ENCODE data around the gene SULT6B1.
"Not testable (repeated sequence)": the region's sequence is repeated elsewhere in the genome, so short reads cannot be mapped to it uniquely, and the experiment has no call there.

The SULT6B1 gene

DNA sequence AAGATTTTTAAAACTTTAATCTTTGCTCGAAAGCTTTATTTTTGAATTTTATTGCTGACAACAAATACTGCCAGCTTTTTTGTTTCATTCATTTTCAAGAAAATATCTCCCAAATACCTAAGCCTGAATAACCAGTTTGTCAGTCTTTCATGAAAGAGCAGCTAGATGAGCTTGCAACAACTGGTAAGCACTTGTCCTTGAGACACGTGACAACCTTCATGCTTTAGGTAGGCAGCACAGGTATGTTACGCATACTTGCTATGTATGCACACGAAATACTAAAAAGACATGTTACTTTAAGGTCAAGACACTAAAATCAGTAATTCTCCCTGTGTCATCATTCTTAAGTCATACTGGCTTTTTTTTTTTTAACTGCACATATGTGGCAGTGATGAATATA is 30.6 kb upstream of the SULT6B1 start:
- H3K9me3 ChIP-seq (ENCODE audit: control insufficient read depth in 1 of 2, low read length in 2 of 2) = no peaks in the 10 kb centered on the region
- H3K4me3 ChIP-seq (ENCODE audit: low read depth in 1 of 2, low read length in 2 of 2) = no peak overlapping the region
- no peaks in the 10 kb centered on the region for H3K4me1 ChIP-seq (ENCODE audit: control insufficient read depth in 1 of 2, insufficient read depth in 2 of 2, low read length in 2 of 2)
- H3K36me3 ChIP-seq (ENCODE audit: control insufficient read depth in 1 of 2, insufficient read depth in 2 of 2, low read length in 2 of 2) = peaks cover 28 to 73% of the 10 kb centered on the region in 2 donors
- no peak overlapping the region for H3K27ac ChIP-seq (ENCODE audit: low read depth, low read length)
- no peak overlapping the region for H3K9ac ChIP-seq (ENCODE audit: low read depth in 1 of 2, low read length in 2 of 2)
- H3K27me3 ChIP-seq (ENCODE audit: control insufficient read depth in 1 of 2, insufficient read depth in 2 of 2, low read length in 2 of 2) = no peaks in the 10 kb centered on the region

DNA sequence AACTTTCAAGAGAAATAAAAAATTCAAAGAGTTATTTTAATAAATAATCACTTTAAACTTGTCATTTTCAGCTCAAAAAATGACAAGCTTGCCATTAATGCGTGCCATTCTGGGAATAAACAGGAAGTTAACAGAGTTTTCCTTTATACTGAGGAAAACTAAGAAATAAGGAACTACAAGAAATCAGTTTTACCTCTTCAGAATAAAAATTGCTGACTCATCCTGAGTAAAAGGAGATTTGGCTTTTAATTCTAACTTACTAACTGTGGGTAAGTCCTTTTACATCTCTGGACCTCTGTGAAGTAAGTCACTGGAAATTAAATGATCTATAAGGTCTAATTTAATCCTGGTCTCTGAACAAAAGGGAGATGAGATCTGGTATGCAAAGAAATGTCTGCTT is 26.8 kb upstream of the SULT6B1 start:
- Histone ChIP-seq H3K9me3 (ENCODE audit: control insufficient read depth in 1 of 2, low read length in 2 of 2) (no peaks in the 10 kb centered on the region), H3K4me3 (ENCODE audit: low read depth in 1 of 2, low read length in 2 of 2) (no peak overlapping the region), H3K27ac (ENCODE audit: low read depth, low read length) (no peak overlapping the region), H3K36me3 (ENCODE audit: control insufficient read depth in 1 of 2, insufficient read depth in 2 of 2, low read length in 2 of 2) (peaks cover 41 to 75% of the 10 kb centered on the region in 2 donors), H3K9ac (ENCODE audit: low read depth in 1 of 2, low read length in 2 of 2) (no peak overlapping the region), H3K27me3 (ENCODE audit: control insufficient read depth in 1 of 2, insufficient read depth in 2 of 2, low read length in 2 of 2) (no peaks in the 10 kb centered on the region), H3K4me1 (ENCODE audit: control insufficient read depth in 1 of 2, insufficient read depth in 2 of 2, low read length in 2 of 2) (peaks cover 0 to 12% of the 10 kb centered on the region in 2 donors)

- peaks cover 43 to 87% of the 10 kb centered on the region in 2 donors for H3K36me3 ChIP-seq (ENCODE audit: control insufficient read depth in 1 of 2, insufficient read depth in 2 of 2, low read length in 2 of 2)
- H3K9ac ChIP-seq (ENCODE audit: low read depth in 1 of 2, low read length in 2 of 2) = no peak overlapping the region
- H3K9me3 ChIP-seq (ENCODE audit: control insufficient read depth in 1 of 2, low read length in 2 of 2) = peaks cover 4 to 7% of the 10 kb centered on the region in 2 donors
- H3K27ac ChIP-seq (ENCODE audit: low read depth, low read length) = no peak overlapping the region
- peaks cover 0 to 12% of the 10 kb centered on the region in 2 donors for H3K4me1 ChIP-seq (ENCODE audit: control insufficient read depth in 1 of 2, insufficient read depth in 2 of 2, low read length in 2 of 2)
- H3K27me3 ChIP-seq (ENCODE audit: control insufficient read depth in 1 of 2, insufficient read depth in 2 of 2, low read length in 2 of 2) = no peaks in the 10 kb centered on the region
- no peak overlapping the region for H3K4me3 ChIP-seq (ENCODE audit: low read depth in 1 of 2, low read length in 2 of 2)
Measured at GRCh38 chr2:37211939-37212338, 23.5 kb upstream of the SULT6B1 start.

DNA sequence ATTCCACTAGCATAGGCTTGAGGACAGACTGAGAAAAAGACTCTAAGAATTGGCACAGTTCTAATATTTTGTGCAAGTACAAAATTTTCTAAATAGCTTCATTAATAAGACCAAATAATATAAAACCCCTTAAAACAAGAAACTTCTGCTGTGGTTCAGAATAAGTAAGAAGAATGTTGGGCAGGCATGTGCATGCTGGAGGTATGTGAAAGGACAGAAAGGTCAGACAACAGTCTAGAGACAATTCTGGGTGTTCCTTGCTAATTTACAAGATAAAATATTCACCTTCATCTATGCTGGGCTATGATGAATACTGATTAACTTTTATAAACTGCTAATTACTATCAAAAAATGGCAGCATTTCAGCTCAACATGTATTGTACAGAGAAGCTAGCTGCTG is 22.7 kb upstream of the SULT6B1 start:
- Histone ChIP-seq H3K27ac (ENCODE audit: low read depth, low read length) (no peak overlapping the region), H3K9me3 (ENCODE audit: control insufficient read depth in 1 of 2, low read length in 2 of 2) (peaks cover 4 to 10% of the 10 kb centered on the region in 2 donors), H3K9ac (ENCODE audit: low read depth in 1 of 2, low read length in 2 of 2) (no peak overlapping the region), H3K4me1 (ENCODE audit: control insufficient read depth in 1 of 2, insufficient read depth in 2 of 2, low read length in 2 of 2) (peaks cover 0 to 12% of the 10 kb centered on the region in 2 donors), H3K27me3 (ENCODE audit: control insufficient read depth in 1 of 2, insufficient read depth in 2 of 2, low read length in 2 of 2) (no peaks in the 10 kb centered on the region), H3K36me3 (ENCODE audit: control insufficient read depth in 1 of 2, insufficient read depth in 2 of 2, low read length in 2 of 2) (peaks cover 37 to 87% of the 10 kb centered on the region in 2 donors), H3K4me3 (ENCODE audit: low read depth in 1 of 2, low read length in 2 of 2) (no peak overlapping the region)

- not testable (repeated sequence) for H3K4me3 ChIP-seq (ENCODE audit: low read depth in 1 of 2, low read length in 2 of 2); H3K4me1 ChIP-seq (ENCODE audit: control insufficient read depth in 1 of 2, insufficient read depth in 2 of 2, low read length in 2 of 2); H3K27me3 ChIP-seq (ENCODE audit: control insufficient read depth in 1 of 2, insufficient read depth in 2 of 2, low read length in 2 of 2); H3K9ac ChIP-seq (ENCODE audit: low read depth in 1 of 2, low read length in 2 of 2); H3K27ac ChIP-seq (ENCODE audit: low read depth, low read length)
- Histone ChIP-seq H3K9me3 (ENCODE audit: control insufficient read depth in 1 of 2, low read length in 2 of 2) (peaks cover 7 to 16% of the 10 kb centered on the region in 2 donors), H3K36me3 (ENCODE audit: control insufficient read depth in 1 of 2, insufficient read depth in 2 of 2, low read length in 2 of 2) (peaks cover 31 to 83% of the 10 kb centered on the region in 2 donors)
Measured at GRCh38 chr2:37206760-37207159, 18.3 kb upstream of the SULT6B1 start.

DNA sequence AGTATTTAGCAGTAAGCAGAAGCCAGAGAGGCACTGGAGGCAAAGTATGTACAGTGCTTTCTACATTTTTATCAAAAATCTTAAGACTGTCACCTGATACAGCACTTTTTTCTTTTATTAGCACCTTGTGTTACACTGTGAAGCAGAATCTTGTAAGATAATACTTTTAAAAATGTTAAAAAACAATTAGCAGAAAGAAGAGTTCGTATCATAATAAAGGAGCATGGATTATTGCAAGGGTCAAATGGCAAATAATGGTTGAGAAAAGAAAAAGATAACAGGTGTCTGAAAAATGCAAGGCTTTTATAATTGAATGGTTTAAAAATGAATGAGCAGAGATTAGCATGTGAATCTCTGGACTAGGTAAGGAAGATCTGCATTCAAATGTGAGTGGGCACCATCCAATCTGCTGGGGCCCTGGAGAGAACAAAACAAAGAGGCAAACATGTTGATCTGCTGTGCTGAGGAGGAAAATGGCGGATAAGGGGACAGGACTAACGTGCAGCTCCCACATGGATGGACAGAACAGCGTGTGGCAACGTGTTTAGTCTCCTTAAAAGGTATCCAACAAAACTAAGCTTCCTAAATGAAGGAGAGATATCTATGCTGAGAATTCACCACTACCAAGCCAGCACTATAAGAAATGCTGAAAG is 17.3 kb upstream of the SULT6B1 start:
- H3K4me1 ChIP-seq (ENCODE audit: control insufficient read depth in 1 of 2, insufficient read depth in 2 of 2, low read length in 2 of 2) = peaks cover 0 to under 1% of the 10 kb centered on the region in 2 donors
- H3K27ac ChIP-seq (ENCODE audit: low read depth, low read length) = no peak overlapping the region
- H3K4me3 ChIP-seq (ENCODE audit: low read depth in 1 of 2, low read length in 2 of 2) = no peak overlapping the region
- H3K27me3 ChIP-seq (ENCODE audit: control insufficient read depth in 1 of 2, insufficient read depth in 2 of 2, low read length in 2 of 2) = no peaks in the 10 kb centered on the region
- peaks cover 25 to 81% of the 10 kb centered on the region in 2 donors for H3K36me3 ChIP-seq (ENCODE audit: control insufficient read depth in 1 of 2, insufficient read depth in 2 of 2, low read length in 2 of 2)
- peaks cover 7 to 16% of the 10 kb centered on the region in 2 donors for H3K9me3 ChIP-seq (ENCODE audit: control insufficient read depth in 1 of 2, low read length in 2 of 2)
- no peak overlapping the region for H3K9ac ChIP-seq (ENCODE audit: low read depth in 1 of 2, low read length in 2 of 2)

GRCh38 chr2:37205071-37205661 is 16.7 kb upstream of the SULT6B1 start:
- peaks cover 7 to 16% of the 10 kb centered on the region in 2 donors for H3K9me3 ChIP-seq (ENCODE audit: control insufficient read depth in 1 of 2, low read length in 2 of 2)
- not testable (repeated sequence) for H3K9ac ChIP-seq (ENCODE audit: low read depth in 1 of 2, low read length in 2 of 2); H3K27ac ChIP-seq (ENCODE audit: low read depth, low read length); H3K4me3 ChIP-seq (ENCODE audit: low read depth in 1 of 2, low read length in 2 of 2); H3K4me1 ChIP-seq (ENCODE audit: control insufficient read depth in 1 of 2, insufficient read depth in 2 of 2, low read length in 2 of 2); H3K27me3 ChIP-seq (ENCODE audit: control insufficient read depth in 1 of 2, insufficient read depth in 2 of 2, low read length in 2 of 2)
- H3K36me3 ChIP-seq (ENCODE audit: control insufficient read depth in 1 of 2, insufficient read depth in 2 of 2, low read length in 2 of 2) = peaks cover 19 to 74% of the 10 kb centered on the region in 2 donors

GRCh38 chr2:37203708-37204107 is 15.2 kb upstream of the SULT6B1 start:
- H3K4me3 ChIP-seq (ENCODE audit: low read depth in 1 of 2, low read length in 2 of 2) = no peak overlapping the region
- no peaks in the 10 kb centered on the region for H3K27me3 ChIP-seq (ENCODE audit: control insufficient read depth in 1 of 2, insufficient read depth in 2 of 2, low read length in 2 of 2)
- no peak overlapping the region for H3K9ac ChIP-seq (ENCODE audit: low read depth in 1 of 2, low read length in 2 of 2)
- H3K36me3 ChIP-seq (ENCODE audit: control insufficient read depth in 1 of 2, insufficient read depth in 2 of 2, low read length in 2 of 2) = peaks cover 15 to 60% of the 10 kb centered on the region in 2 donors
- H3K27ac ChIP-seq (ENCODE audit: low read depth, low read length) = no peak overlapping the region
- H3K4me1 ChIP-seq (ENCODE audit: control insufficient read depth in 1 of 2, insufficient read depth in 2 of 2, low read length in 2 of 2) = no peaks in the 10 kb centered on the region
- H3K9me3 ChIP-seq (ENCODE audit: control insufficient read depth in 1 of 2, low read length in 2 of 2) = peaks cover 5 to 16% of the 10 kb centered on the region in 2 donors

GRCh38 chr2:37201766-37202165 is 13.3 kb upstream of the SULT6B1 start:
- Histone ChIP-seq H3K9ac (ENCODE audit: low read depth in 1 of 2, low read length in 2 of 2) (no peak overlapping the region), H3K36me3 (ENCODE audit: control insufficient read depth in 1 of 2, insufficient read depth in 2 of 2, low read length in 2 of 2) (peaks cover 10 to 41% of the 10 kb centered on the region in 2 donors), H3K4me3 (ENCODE audit: low read depth in 1 of 2, low read length in 2 of 2) (no peak overlapping the region), H3K27me3 (ENCODE audit: control insufficient read depth in 1 of 2, insufficient read depth in 2 of 2, low read length in 2 of 2) (no peaks in the 10 kb centered on the region), H3K27ac (ENCODE audit: low read depth, low read length) (no peak overlapping the region), H3K9me3 (ENCODE audit: control insufficient read depth in 1 of 2, low read length in 2 of 2) (peaks cover 2 to 7% of the 10 kb centered on the region in 2 donors), H3K4me1 (ENCODE audit: control insufficient read depth in 1 of 2, insufficient read depth in 2 of 2, low read length in 2 of 2) (peaks cover 6 to 11% of the 10 kb centered on the region in 2 donors)

DNA sequence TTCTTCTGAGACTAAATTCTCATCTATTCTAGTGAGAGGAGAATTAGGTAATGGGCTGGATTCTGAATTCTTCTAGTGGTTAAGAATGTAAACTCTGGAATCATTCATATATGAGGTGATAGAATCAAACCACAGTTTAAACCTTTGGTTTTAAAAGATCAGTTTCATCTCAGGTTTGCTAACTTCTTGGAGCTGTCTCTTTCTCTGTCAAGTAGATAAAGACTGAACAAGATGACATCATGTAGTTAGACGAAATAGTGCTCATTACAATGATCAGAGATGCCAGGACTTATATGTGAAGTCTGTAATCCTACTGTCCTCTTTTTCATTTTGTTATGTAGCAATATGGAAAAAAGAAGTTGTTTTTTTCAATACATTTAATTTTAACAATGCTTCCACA is 12.7 kb upstream of the SULT6B1 start:
- H3K4me1 ChIP-seq (ENCODE audit: control insufficient read depth in 1 of 2, insufficient read depth in 2 of 2, low read length in 2 of 2) = peaks cover 6 to 11% of the 10 kb centered on the region in 2 donors
- no peak overlapping the region for H3K9ac ChIP-seq (ENCODE audit: low read depth in 1 of 2, low read length in 2 of 2)
- H3K27me3 ChIP-seq (ENCODE audit: control insufficient read depth in 1 of 2, insufficient read depth in 2 of 2, low read length in 2 of 2) = no peaks in the 10 kb centered on the region
- H3K27ac ChIP-seq (ENCODE audit: low read depth, low read length) = no peak overlapping the region
- H3K9me3 ChIP-seq (ENCODE audit: control insufficient read depth in 1 of 2, low read length in 2 of 2) = peaks cover 2 to 6% of the 10 kb centered on the region in 2 donors
- H3K4me3 ChIP-seq (ENCODE audit: low read depth in 1 of 2, low read length in 2 of 2) = no peak overlapping the region
- peaks cover 10 to 36% of the 10 kb centered on the region in 2 donors for H3K36me3 ChIP-seq (ENCODE audit: control insufficient read depth in 1 of 2, insufficient read depth in 2 of 2, low read length in 2 of 2)

All from duodenal mucosa (tissue), 2 donors.